K562 (cell line): ENCODE data around the gene MYL4. TPM values are rescaled to one million over a fixed set of nuclear protein-coding genes. Genes with fewer than 3 reads are reported as not detected.

Experiments used
- BACH1 ChIP-seq: fragments of 200-800 bp; sonication (Bioruptor generic); IDR thresholded peaks from 2 replicates; pipeline ENCODE4 v1.6.1; 2016; ENCODE audit warnings: missing genetic modification characterization, missing compliant biosample characterization
- ESRRA ChIP-seq: fragments of 450-650 bp; IDR thresholded peaks from 2 replicates; pipeline ENCODE4 v1.6.1; 2014; ENCODE audit warnings: low read depth, mild to moderate bottlenecking, moderate library complexity, borderline replicate concordance
- HDAC2 ChIP-seq: fragments of 450-650 bp; IDR thresholded peaks from 2 replicates; pipeline ENCODE4 v1.6.1; 2016; ENCODE audit warnings: mild to moderate bottlenecking
- LCOR ChIP-seq: sonication (generic); formaldehyde crosslinking; IDR thresholded peaks from 2 replicates; pipeline ENCODE4 v1.8.0; 2022; ENCODE audit warnings: mild to moderate bottlenecking, missing genetic modification reagents
- NR2C2 ChIP-seq, 2 experiments: fragments of 200-800 bp in 1 of 2; sonication (Bioruptor generic) in 1 of 2; sonication (generic) in 1 of 2; formaldehyde crosslinking in 1 of 2; IDR thresholded peaks; 2 replicates each; pipeline versions ENCODE4 v1.6.1 to v1.8.0; 2016 to 2022; ENCODE audit warnings: mild to moderate bottlenecking in 1 of 2, missing compliant biosample characterization in 1 of 2, missing genetic modification characterization in 1 of 2, missing genetic modification reagents in 1 of 2
- POLR2AphosphoS5 ChIP-seq: IDR thresholded peaks from 2 replicates; pipeline ENCODE4 v1.6.1; 2011; ENCODE audit warnings: mild to moderate bottlenecking, low read depth, low read length, moderate library complexity; ENCODE audit not compliant: control insufficient read depth, insufficient read depth
- SMARCE1 ChIP-seq: fragments of 450-650 bp; IDR thresholded peaks from 2 replicates; pipeline ENCODE4 v1.7.1; 2016; ENCODE audit warnings: mild to moderate bottlenecking
- SPI1 ChIP-seq: IDR thresholded peaks from 2 replicates; pipeline ENCODE4 v1.6.1; 2011; ENCODE audit warnings: low read depth, low read length, control low read depth, borderline replicate concordance
- SRF ChIP-seq, 2 experiments: fragments of 250-450, 450-650 bp in 1 of 2; sonication (Bioruptor Pico) in 1 of 2; sonication (generic) in 1 of 2; formaldehyde crosslinking; IDR thresholded peaks; 2 replicates each; pipeline versions ENCODE4 v1.5.0 to v1.5.1; 2020 to 2022; ENCODE audit warnings: mild to moderate bottlenecking in 1 of 2, missing genetic modification reagents in 1 of 2
- SRSF7 ChIP-seq: fragments of 200-400 bp; formaldehyde crosslinking; optimal IDR thresholded peaks from 2 replicates; pipeline ENCODE3; 2017; ENCODE audit warnings: mild to moderate bottlenecking, low read depth, low read length
- ZKSCAN1 ChIP-seq: fragments of 150-350 bp; IDR thresholded peaks from 2 replicates; pipeline ENCODE4 v1.6.1; 2016; ENCODE audit warnings: low read depth, low read length
- ZNF134 ChIP-seq: fragments of 250-450 bp; sonication (Bioruptor Pico); conservative IDR thresholded peaks from 2 replicates; pipeline ENCODE4 v1.4.0; 2020
- ZNF589 ChIP-seq: fragments of 200-800 bp; sonication (Bioruptor generic); IDR thresholded peaks from 2 replicates; pipeline ENCODE4 v1.6.1; 2016; ENCODE audit warnings: low read depth, missing genetic modification characterization, missing compliant biosample characterization
- polyA plus RNA-seq, 8 experiments: library from polyadenylated mRNA; depleted of rRNA in 4 of 8; stranded (reverse) in 5 of 8; unstranded in 3 of 8; fragments of >200 nt; fragmentation: Nextera tagmentation in 2 of 8; fragmentation: Illumina TruSeq in 1 of 8; extraction: Ambion mirVana in 2 of 8; extraction: Trizol in 1 of 8; gene quantifications; 2 replicates each; pipeline versions ENCODE4 v1.2.1 to v1.2.3, GENCODE V29; 2011 to 2014; ENCODE audit warnings: inconsistent platforms in 1 of 8, missing spikeins in 1 of 8
- total RNA-seq, 7 experiments: library from RNA; depleted of rRNA in 6 of 7; stranded (reverse); fragments of >200 nt in 6 of 7; fragmentation: Illumina TruSeq in 2 of 7; extraction: Trizol in 2 of 7; gene quantifications; 2 replicates each; pipeline versions ENCODE4 v1.2.1 to v1.2.3, GENCODE V29; 2011 to 2021; ENCODE audit warnings: low replicate concordance in 1 of 7
- TF ChIP-seq, protein P1 (sequence below), 2 experiments: fragments of 450-650 bp in 1 of 2; sonication (generic) in 1 of 2; formaldehyde crosslinking in 1 of 2; IDR thresholded peaks in 1 of 2; conservative IDR thresholded peaks in 1 of 2; 2 replicates each; pipeline versions ENCODE4 v1.6.1 to v1.8.1; 2016 to 2023; ENCODE audit warnings: mild to moderate bottlenecking in 2 of 2, moderate library complexity in 2 of 2, inconsistent platforms in 1 of 2, missing genetic modification reagents in 1 of 2
- TF ChIP-seq, protein P2 (sequence below), 2 experiments: fragments of 450-650 bp; conservative IDR thresholded peaks; 2 replicates each; pipeline ENCODE4 v1.6.1; 2017; ENCODE audit warnings: mild to moderate bottlenecking in 2 of 2, moderate library complexity in 2 of 2
- TF ChIP-seq, protein P3 (sequence below): sonication (generic); formaldehyde crosslinking; IDR thresholded peaks from 2 replicates; pipeline ENCODE4 v1.8.0; 2022; ENCODE audit warnings: missing genetic modification reagents, mild to moderate bottlenecking, borderline replicate concordance
- TF ChIP-seq, protein P4 (sequence below): sonication (generic); formaldehyde crosslinking; IDR thresholded peaks from 2 replicates; pipeline ENCODE4 v1.8.0; 2022; ENCODE audit warnings: mild to moderate bottlenecking, missing genetic modification reagents, borderline replicate concordance
- TF ChIP-seq, protein P5 (sequence below): sonication (generic); formaldehyde crosslinking; IDR thresholded peaks from 2 replicates; pipeline ENCODE4 v1.4.0; 2020; ENCODE audit warnings: mild to moderate bottlenecking, missing genetic modification reagents

Gene MYL4
- total and polyA plus RNA-seq, 9 of the 15 experiments (the other 6 are each of a cell fraction or from before 2014, with no cell fraction given): 117 to 423 (median 221) TPM

DNA sequence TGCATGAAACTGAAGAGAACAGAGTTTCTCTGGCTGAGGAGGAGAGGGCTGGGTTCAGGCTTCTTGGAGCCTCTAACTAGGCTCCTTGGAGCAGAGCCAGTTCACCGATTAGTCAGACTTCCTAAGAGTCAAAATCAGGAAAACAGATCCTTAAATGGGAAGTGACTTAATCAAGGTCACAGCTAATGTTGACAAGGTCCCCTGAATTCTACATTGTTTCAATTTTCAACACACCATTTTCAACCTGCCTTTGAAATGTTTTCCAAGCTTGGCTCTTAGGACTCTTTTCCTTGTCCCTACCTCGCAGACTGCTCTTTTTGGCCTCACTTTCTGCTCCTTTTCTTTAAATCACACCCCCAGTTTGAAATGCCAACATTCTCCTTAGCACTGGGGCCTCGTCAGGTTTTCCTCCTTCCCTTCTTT lies 16.3 kb downstream of the MYL4 start (continued):
- TF ChIP-seq, protein P1, sequence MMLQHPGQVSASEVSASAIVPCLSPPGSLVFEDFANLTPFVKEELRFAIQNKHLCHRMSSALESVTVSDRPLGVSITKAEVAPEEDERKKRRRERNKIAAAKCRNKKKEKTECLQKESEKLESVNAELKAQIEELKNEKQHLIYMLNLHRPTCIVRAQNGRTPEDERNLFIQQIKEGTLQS (IDR thresholded peaks at IDR 0.05): peak; percentile 42; the same call in 1 of the 2 replicates
- TF ChIP-seq, protein P1 (CRISPR knock-in tag; conservative IDR thresholded peaks at IDR 0.05): no peak
- TF ChIP-seq ESRRA (peak; percentile 85), SRF (CRISPR knock-in tag; IDR thresholded peaks at IDR 0.05) (peak in 1 of 2 experiments; percentile 53; a peak in 1 of 4 replicates), ZKSCAN1 (no peak), ZNF589 (CRISPR knock-in tag) (peak; percentile 59; the same call in 1 of the 2 replicates), POLR2AphosphoS5 (no peak), LCOR (CRISPR knock-in tag) (0 out of 2 replicates have a peak, but pooled peaks have one; percentile 37), HDAC2 (no peak), SRSF7 (no peak), SMARCE1 (0 out of 2 replicates have a peak, but pooled peaks have one; percentile 29), BACH1 (tag) (no peak; the same call in 1 of the 2 replicates), SPI1 (peak; percentile 58; the same call in 1 of the 2 replicates), NR2C2 (CRISPR knock-in tag; IDR thresholded peaks at IDR 0.05) (no peak), NR2C2 (tag; IDR thresholded peaks at IDR 0.05) (0 out of 2 replicates have a peak, but pooled peaks have one; percentile 8), ZNF134 (CRISPR knock-in tag) (no peak)
- TF ChIP-seq, protein P2, sequence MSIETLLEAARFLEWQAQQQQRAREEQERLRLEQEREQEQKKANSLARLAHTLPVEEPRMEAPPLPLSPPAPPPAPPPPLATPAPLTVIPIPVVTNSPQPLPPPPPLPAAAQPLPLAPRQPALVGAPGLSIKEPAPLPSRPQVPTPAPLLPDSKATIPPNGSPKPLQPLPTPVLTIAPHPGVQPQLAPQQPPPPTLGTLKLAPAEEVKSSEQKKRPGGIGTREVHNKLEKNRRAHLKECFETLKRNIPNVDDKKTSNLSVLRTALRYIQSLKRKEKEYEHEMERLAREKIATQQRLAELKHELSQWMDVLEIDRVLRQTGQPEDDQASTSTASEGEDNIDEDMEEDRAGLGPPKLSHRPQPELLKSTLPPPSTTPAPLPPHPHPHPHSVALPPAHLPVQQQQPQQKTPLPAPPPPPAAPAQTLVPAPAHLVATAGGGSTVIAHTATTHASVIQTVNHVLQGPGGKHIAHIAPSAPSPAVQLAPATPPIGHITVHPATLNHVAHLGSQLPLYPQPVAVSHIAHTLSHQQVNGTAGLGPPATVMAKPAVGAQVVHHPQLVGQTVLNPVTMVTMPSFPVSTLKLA (conservative IDR thresholded peaks at IDR 0.05): no peak
- TF ChIP-seq, protein P3, sequence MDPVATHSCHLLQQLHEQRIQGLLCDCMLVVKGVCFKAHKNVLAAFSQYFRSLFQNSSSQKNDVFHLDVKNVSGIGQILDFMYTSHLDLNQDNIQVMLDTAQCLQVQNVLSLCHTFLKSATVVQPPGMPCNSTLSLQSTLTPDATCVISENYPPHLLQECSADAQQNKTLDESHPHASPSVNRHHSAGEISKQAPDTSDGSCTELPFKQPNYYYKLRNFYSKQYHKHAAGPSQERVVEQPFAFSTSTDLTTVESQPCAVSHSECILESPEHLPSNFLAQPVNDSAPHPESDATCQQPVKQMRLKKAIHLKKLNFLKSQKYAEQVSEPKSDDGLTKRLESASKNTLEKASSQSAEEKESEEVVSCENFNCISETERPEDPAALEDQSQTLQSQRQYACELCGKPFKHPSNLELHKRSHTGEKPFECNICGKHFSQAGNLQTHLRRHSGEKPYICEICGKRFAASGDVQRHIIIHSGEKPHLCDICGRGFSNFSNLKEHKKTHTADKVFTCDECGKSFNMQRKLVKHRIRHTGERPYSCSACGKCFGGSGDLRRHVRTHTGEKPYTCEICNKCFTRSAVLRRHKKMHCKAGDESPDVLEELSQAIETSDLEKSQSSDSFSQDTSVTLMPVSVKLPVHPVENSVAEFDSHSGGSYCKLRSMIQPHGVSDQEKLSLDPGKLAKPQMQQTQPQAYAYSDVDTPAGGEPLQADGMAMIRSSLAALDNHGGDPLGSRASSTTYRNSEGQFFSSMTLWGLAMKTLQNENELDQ (CRISPR knock-in tag): no peak
- TF ChIP-seq, protein P4, sequence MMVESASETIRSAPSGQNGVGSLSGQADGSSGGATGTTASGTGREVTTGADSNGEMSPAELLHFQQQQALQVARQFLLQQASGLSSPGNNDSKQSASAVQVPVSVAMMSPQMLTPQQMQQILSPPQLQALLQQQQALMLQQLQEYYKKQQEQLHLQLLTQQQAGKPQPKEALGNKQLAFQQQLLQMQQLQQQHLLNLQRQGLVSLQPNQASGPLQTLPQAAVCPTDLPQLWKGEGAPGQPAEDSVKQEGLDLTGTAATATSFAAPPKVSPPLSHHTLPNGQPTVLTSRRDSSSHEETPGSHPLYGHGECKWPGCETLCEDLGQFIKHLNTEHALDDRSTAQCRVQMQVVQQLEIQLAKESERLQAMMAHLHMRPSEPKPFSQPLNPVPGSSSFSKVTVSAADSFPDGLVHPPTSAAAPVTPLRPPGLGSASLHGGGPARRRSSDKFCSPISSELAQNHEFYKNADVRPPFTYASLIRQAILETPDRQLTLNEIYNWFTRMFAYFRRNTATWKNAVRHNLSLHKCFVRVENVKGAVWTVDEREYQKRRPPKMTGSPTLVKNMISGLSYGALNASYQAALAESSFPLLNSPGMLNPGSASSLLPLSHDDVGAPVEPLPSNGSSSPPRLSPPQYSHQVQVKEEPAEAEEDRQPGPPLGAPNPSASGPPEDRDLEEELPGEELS (CRISPR knock-in tag): no peak
- TF ChIP-seq, protein P5, sequence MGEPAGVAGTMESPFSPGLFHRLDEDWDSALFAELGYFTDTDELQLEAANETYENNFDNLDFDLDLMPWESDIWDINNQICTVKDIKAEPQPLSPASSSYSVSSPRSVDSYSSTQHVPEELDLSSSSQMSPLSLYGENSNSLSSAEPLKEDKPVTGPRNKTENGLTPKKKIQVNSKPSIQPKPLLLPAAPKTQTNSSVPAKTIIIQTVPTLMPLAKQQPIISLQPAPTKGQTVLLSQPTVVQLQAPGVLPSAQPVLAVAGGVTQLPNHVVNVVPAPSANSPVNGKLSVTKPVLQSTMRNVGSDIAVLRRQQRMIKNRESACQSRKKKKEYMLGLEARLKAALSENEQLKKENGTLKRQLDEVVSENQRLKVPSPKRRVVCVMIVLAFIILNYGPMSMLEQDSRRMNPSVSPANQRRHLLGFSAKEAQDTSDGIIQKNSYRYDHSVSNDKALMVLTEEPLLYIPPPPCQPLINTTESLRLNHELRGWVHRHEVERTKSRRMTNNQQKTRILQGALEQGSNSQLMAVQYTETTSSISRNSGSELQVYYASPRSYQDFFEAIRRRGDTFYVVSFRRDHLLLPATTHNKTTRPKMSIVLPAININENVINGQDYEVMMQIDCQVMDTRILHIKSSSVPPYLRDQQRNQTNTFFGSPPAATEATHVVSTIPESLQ (CRISPR knock-in tag): no peak
